H1 (cell line): ENCODE results near the gene SLC7A11. TPM values are rescaled to one million over a fixed set of nuclear protein-coding genes. Genes with fewer than 3 reads are reported as not detected.
"Not testable (repeated sequence)": the region's sequence is repeated elsewhere in the genome, so short reads cannot be mapped to it uniquely, and the experiment has no call there.

Source experiments
- CTCF ChIA-PET: fragments of 300-600 bp; sonication (Branson Sonifier 250); formaldehyde crosslinking; loops from one replicate; lab custom pipeline; 2021; ENCODE audit not compliant: partially characterized antibody; lab: Charles Lee
- POLR2A ChIA-PET: fragments of 300-600 bp; sonication (Branson Sonifier 250); formaldehyde crosslinking; loops from one replicate; lab custom pipeline; 2021; ENCODE audit warnings: inconsistent platforms; ENCODE audit not compliant: partially characterized antibody; lab: Charles Lee
- DNase-seq, 2 experiments: peaks; one replicate each; pipeline versions ENCODE4 v3.0.0 to v3.0.0-alpha.2; 2010 to 2022; ENCODE audit warnings: low spot score in 2 of 2, low read depth in 1 of 2, mixed read lengths in 1 of 2
- FAIRE-seq: peaks from 2 replicates; lab custom pipeline; 2011; peaks lifted over from hg19 to GRCh38; lab: Jason Lieb, UNC
- H2AFZ ChIP-seq: 2 replicates; pipeline ENCODE4 v1.8.1; 2012; ENCODE audit warnings: low read length, inconsistent platforms
- H2AK5ac ChIP-seq: 2 replicates; pipeline ENCODE4 v1.6.1; 2013; ENCODE audit warnings: low read depth, low read length
- H2BK120ac ChIP-seq: replicated peaks from 2 replicates; pipeline ENCODE3; 2013; ENCODE audit warnings: low read depth, low read length, inconsistent platforms
- H2BK12ac ChIP-seq: 2 replicates; pipeline ENCODE4 v1.6.1; 2013; ENCODE audit warnings: low read depth, low read length
- H2BK15ac ChIP-seq: 2 replicates; pipeline ENCODE4 v1.6.1; 2013; ENCODE audit warnings: low read length
- H2BK20ac ChIP-seq: 2 replicates; pipeline ENCODE4 v1.6.1; 2013; ENCODE audit warnings: low read length
- H2BK5ac ChIP-seq: 2 replicates; pipeline ENCODE4 v1.6.1; 2013; ENCODE audit warnings: low read depth, low read length
- H3K14ac ChIP-seq: 2 replicates; pipeline ENCODE4 v1.6.1; 2013; ENCODE audit warnings: inconsistent platforms; ENCODE audit not compliant: insufficient read length
- H3K18ac ChIP-seq: 2 replicates; pipeline ENCODE4 v1.6.1; 2013; ENCODE audit warnings: low read length; ENCODE audit errors: extremely low read depth
- H3K23ac ChIP-seq: 2 replicates; pipeline ENCODE4 v1.6.1; 2013; ENCODE audit warnings: inconsistent platforms; ENCODE audit not compliant: insufficient read length
- H3K23me2 ChIP-seq: 2 replicates; pipeline ENCODE4 v1.6.1; 2013; ENCODE audit warnings: low read depth, low read length
- H3K27ac ChIP-seq: 2 replicates; pipeline ENCODE4 v1.6.1; 2011; ENCODE audit warnings: low read depth, low read length, inconsistent platforms
- H3K27me3 ChIP-seq, 4 experiments: replicated peaks in 1 of 4; 1 replicate in 1 of 4; 2 replicates in 3 of 4; pipeline versions ENCODE4 v1.6.1 to v1.8.1; 2011 to 2013; ENCODE audit warnings: low read length in 3 of 4, mild to moderate bottlenecking in 3 of 4, inconsistent platforms in 2 of 4, mixed read lengths in 2 of 4, moderate library complexity in 1 of 4; ENCODE audit not compliant: control insufficient read depth in 3 of 4, insufficient read depth in 3 of 4; ENCODE audit errors: extremely low read depth in 1 of 4
- H3K36me3 ChIP-seq, 4 experiments: 2 replicates each; pipeline versions ENCODE4 v1.6.1 to v1.8.1; 2011 to 2013; ENCODE audit warnings: mild to moderate bottlenecking in 4 of 4, low read length in 3 of 4, moderate library complexity in 2 of 4, control low read depth in 1 of 4, inconsistent platforms in 1 of 4; ENCODE audit not compliant: insufficient read depth in 4 of 4, control insufficient read depth in 2 of 4
- H3K4ac ChIP-seq: replicated peaks from 2 replicates; pipeline ENCODE3; 2013; ENCODE audit warnings: low read length, low read depth, mixed read lengths, inconsistent platforms; ENCODE audit not compliant: insufficient read length
- H3K4me1 ChIP-seq, 4 experiments: replicated peaks in 1 of 4; 1 replicate in 1 of 4; 2 replicates in 3 of 4; pipeline versions ENCODE4 v1.6.1 to v1.8.1; 2011 to 2013; ENCODE audit warnings: low read length in 3 of 4, inconsistent platforms in 2 of 4, mixed read lengths in 1 of 4; ENCODE audit not compliant: insufficient read depth in 4 of 4, control insufficient read depth in 3 of 4
- H3K4me2 ChIP-seq, 2 experiments: 2 replicates each; pipeline versions ENCODE4 v1.6.1 to v1.8.1; 2011 to 2013; ENCODE audit warnings: low read depth in 2 of 2, low read length in 2 of 2, control low read depth in 1 of 2, inconsistent platforms in 1 of 2, mild to moderate bottlenecking in 1 of 2; ENCODE audit not compliant: insufficient read depth in 1 of 2
- H3K4me3 ChIP-seq, 4 experiments: fragments of 200-600, 300-600 bp in 1 of 4; sonication (generic), shearing (Covaris generic), sonication (Bioruptor Twin) in 1 of 4; 2 replicates each; pipeline versions ENCODE4 v1.5.1 to v1.8.1; 2011 to 2016; ENCODE audit warnings: low read length in 4 of 4, low read depth in 3 of 4, control low read depth in 2 of 4, inconsistent platforms in 2 of 4, mild to moderate bottlenecking in 2 of 4, mixed read lengths in 1 of 4, moderate library complexity in 1 of 4; ENCODE audit not compliant: insufficient read depth in 2 of 4; ENCODE audit errors: extremely low read depth in 1 of 4
- H3K56ac ChIP-seq: replicated peaks from 2 replicates; pipeline ENCODE3; 2013; ENCODE audit warnings: low read depth, mild to moderate bottlenecking, mixed read lengths, low read length, inconsistent platforms; ENCODE audit not compliant: insufficient read length
- H3K79me1 ChIP-seq: 2 replicates; pipeline ENCODE4 v1.6.1; 2013; ENCODE audit warnings: low read depth, low read length, control low read depth
- H3K79me2 ChIP-seq, 2 experiments: 2 replicates each; pipeline versions ENCODE4 v1.6.1 to v1.8.1; 2012 to 2013; ENCODE audit warnings: low read length in 2 of 2, mild to moderate bottlenecking in 2 of 2, inconsistent platforms in 1 of 2; ENCODE audit not compliant: insufficient read depth in 2 of 2, control insufficient read depth in 1 of 2
- H3K9ac ChIP-seq, 4 experiments: replicated peaks in 1 of 4; 1 replicate in 1 of 4; 2 replicates in 3 of 4; pipeline versions ENCODE4 v1.6.1 to v1.8.1; 2011 to 2013; ENCODE audit warnings: low read depth in 3 of 4, low read length in 3 of 4, control low read depth in 2 of 4, mild to moderate bottlenecking in 2 of 4, moderate library complexity in 2 of 4, inconsistent platforms in 1 of 4; ENCODE audit errors: extremely low read depth in 1 of 4
- H3K9me3 ChIP-seq, 2 experiments: 2 replicates each; pipeline versions ENCODE4 v1.6.1 to v1.8.1; 2012 to 2013; ENCODE audit warnings: mild to moderate bottlenecking in 2 of 2, moderate library complexity in 2 of 2, control low read depth in 1 of 2, inconsistent platforms in 1 of 2, low read depth in 1 of 2, low read length in 1 of 2, mixed read lengths in 1 of 2; ENCODE audit not compliant: insufficient read depth in 2 of 2
- H4K20me1 ChIP-seq, 2 experiments: replicated peaks in 1 of 2; 2 replicates each; pipeline versions ENCODE3 to v1.8.1; 2011 to 2013; ENCODE audit warnings: inconsistent platforms in 2 of 2, low read length in 2 of 2, mild to moderate bottlenecking in 1 of 2; ENCODE audit not compliant: insufficient read depth in 2 of 2, control insufficient read depth in 1 of 2
- H4K5ac ChIP-seq: 2 replicates; pipeline ENCODE4 v1.6.1; 2013; ENCODE audit warnings: low read length, low read depth, mixed read lengths, inconsistent platforms; ENCODE audit not compliant: insufficient read length
- H4K8ac ChIP-seq: 2 replicates; pipeline ENCODE4 v1.8.0; 2013; ENCODE audit warnings: mild to moderate bottlenecking, moderate library complexity, low read length, inconsistent platforms; ENCODE audit not compliant: insufficient read depth; ENCODE audit errors: extremely low read depth
- H4K91ac ChIP-seq: replicated peaks from 2 replicates; pipeline ENCODE3; 2013; ENCODE audit warnings: low read length, mixed read lengths, inconsistent platforms; ENCODE audit not compliant: insufficient read length
- WGBS, 2 experiments: shearing (Covaris generic) in 1 of 2; methylation state at CpG; one replicate each; pipeline versions ENCODE4 v1.1.6 to v1.1.7; 2013 to 2015; ENCODE audit warnings: low lambda C conversion rate in 2 of 2, mixed read lengths in 2 of 2, inconsistent platforms in 1 of 2, low coverage in 1 of 2, missing lambda C conversion rate in 1 of 2; ENCODE audit not compliant: insufficient replicate concordance in 2 of 2, insufficient coverage in 1 of 2, insufficient read length in 1 of 2; ENCODE audit errors: extremely low coverage in 1 of 2, missing lambda C conversion rate in 1 of 2; 5-methylcytosine and 5-hydroxymethylcytosine counted together
- polyA plus RNA-seq, 7 experiments: library from polyadenylated mRNA; depleted of rRNA in 3 of 7; stranded (reverse) in 5 of 7; unstranded in 2 of 7; fragments of >200 nt in 5 of 7; fragments of 200-250 nt in 2 of 7; gene quantifications; 1 replicate in 5 of 7; 2 replicates in 1 of 7; 4 replicates in 1 of 7; pipeline versions ENCODE4 v1.2.1 to v1.2.3, GENCODE V29; 2011 to 2013; ENCODE audit warnings: missing spikeins in 2 of 7, mixed read lengths in 2 of 7
- total RNA-seq: library from RNA; stranded (reverse); fragmentation: NEBNext Ultra II Directional; extraction: Animal tissue kit (Norgen Biotek cat#: 25700); gene quantifications from 2 replicates; pipeline ENCODE4 v1.2.1, GENCODE V29; 2021

The SLC7A11 gene
- total and polyA plus RNA-seq, 2 of the 8 experiments (the other 6 are each of a cell fraction or from before 2014, with no cell fraction given) = 6.6 to 17.0 TPM

GRCh38 chr4:138210576-138210975 is 31.6 kb downstream of the SLC7A11 start:
- 87% methylated on average over 2 of the region's 2 CpGs; no CpG with 5 or more reads in 1 of the 2 experiments for WGBS, 2 experiments
- H3K9me3 ChIP-seq, H3K18ac ChIP-seq, CTCF ChIA-PET, H2BK120ac ChIP-seq, H3K14ac ChIP-seq, H3K4me1 ChIP-seq, H3K4ac ChIP-seq, FAIRE-seq, H3K4me2 ChIP-seq, H4K20me1 ChIP-seq, H3K23ac ChIP-seq, H3K4me3 ChIP-seq, H2BK12ac ChIP-seq, H2BK15ac ChIP-seq, H4K8ac ChIP-seq, H2AK5ac ChIP-seq, H3K27ac ChIP-seq, DNase-seq, H3K9ac ChIP-seq, H2AFZ ChIP-seq, H3K79me1 ChIP-seq, H2BK20ac ChIP-seq, H4K5ac ChIP-seq, H3K27me3 ChIP-seq, H3K56ac ChIP-seq, H2BK5ac ChIP-seq, H3K23me2 ChIP-seq, H4K91ac ChIP-seq: not testable (repeated sequence)
- Histone ChIP-seq H3K79me2 (peaks cover 0 to 34% of the 10 kb centered on the region in 2 experiments; a peak in 2 of 4 replicates), H3K36me3 (peaks cover 0 to 37% (median 0%) of the 10 kb centered on the region in 4 experiments; a peak in 4 of 8 replicates)
- POLR2A ChIA-PET = interaction anchor here (0.5 kb wide), 1 partner anchor 29 kb away, joined by 3 read pairs; no protein-coding TSS in a partner anchor
